GM12892 (cell line): ENCODE measurements around the gene CDH2.

Source experiments
- POLR2A ChIP-seq: IDR thresholded peaks from 2 replicates; pipeline ENCODE4 v1.6.1; 2011; ENCODE audit warnings: low read depth, low read length, control low read depth
- POLR2AphosphoS5 ChIP-seq: IDR thresholded peaks from 2 replicates; pipeline ENCODE4 v1.6.1; 2011; ENCODE audit warnings: low read depth, low read length, control low read depth
- TAF1 ChIP-seq: IDR thresholded peaks from 2 replicates; pipeline ENCODE4 v1.6.1; 2011; ENCODE audit warnings: low read depth, mild to moderate bottlenecking, control low read depth, low read length, borderline replicate concordance

DNA sequence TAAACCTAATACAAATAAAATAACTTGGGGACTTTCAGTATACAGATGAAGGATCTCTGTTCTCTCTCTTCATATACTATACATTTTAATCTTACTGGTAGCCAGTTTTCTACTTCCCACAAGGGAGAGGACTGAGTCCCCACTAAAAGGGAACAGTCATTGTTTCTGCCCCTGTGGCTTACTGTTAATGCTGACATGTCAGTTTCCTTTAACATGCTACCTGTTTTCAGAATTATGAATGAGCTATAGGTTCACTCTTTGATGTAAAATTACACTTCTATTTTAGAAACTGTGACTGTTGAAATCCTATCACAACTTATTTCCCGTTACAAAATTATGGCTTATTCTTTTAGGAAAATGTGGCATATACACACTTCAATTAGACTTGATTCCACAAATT, 207.7 kb downstream of the CDH2 start:
- TF ChIP-seq POLR2A = no peak
- no peak for TF ChIP-seq POLR2AphosphoS5
- TF ChIP-seq TAF1 = no peak
